Hepatocyte (in vitro differentiated cells): ENCODE data around the gene ABCA2. TPM values are rescaled to one million over a fixed set of nuclear protein-coding genes. Genes with fewer than 3 reads are reported as not detected.

Experiments used
- DNase-seq: peaks from one replicate; pipeline ENCODE4 v3.0.0-alpha.2; 2016; ENCODE audit warnings: low spot score
- H2AFZ ChIP-seq: fragments of 200-600 bp; sonication (generic); 2 replicates; pipeline ENCODE4 v1.6.0; 2016; ENCODE audit warnings: antibody characterized with exemption, mild to moderate bottlenecking
- H3K27ac ChIP-seq: fragments of 200-600 bp; sonication (generic); 2 replicates; pipeline ENCODE4 v1.5.1; 2016; ENCODE audit warnings: mild to moderate bottlenecking
- H3K27me3 ChIP-seq: fragments of 200-600 bp; sonication (generic); 2 replicates; pipeline ENCODE4 v1.6.1; 2016
- H3K36me3 ChIP-seq: fragments of 200-600 bp; sonication (generic); replicated peaks from 2 replicates; pipeline ENCODE4 v1.5.1; 2016; ENCODE audit warnings: low read depth; ENCODE audit not compliant: insufficient read depth
- H3K4me1 ChIP-seq: fragments of 200-600 bp; sonication (generic); 2 replicates; pipeline ENCODE4 v1.5.1; 2016; ENCODE audit warnings: mild to moderate bottlenecking, moderate library complexity; ENCODE audit not compliant: insufficient read depth
- H3K4me2 ChIP-seq: fragments of 200-600 bp; sonication (generic); 2 replicates; pipeline ENCODE4 v1.6.0; 2016
- H3K4me3 ChIP-seq: fragments of 200-600 bp; sonication (generic); 2 replicates; pipeline ENCODE4 v1.5.1; 2016; ENCODE audit warnings: mild to moderate bottlenecking
- H3K79me2 ChIP-seq: fragments of 200-600 bp; sonication (generic); 2 replicates; pipeline ENCODE4 v1.6.0; 2017; ENCODE audit warnings: mild to moderate bottlenecking
- H3K9me2 ChIP-seq: fragments of 200-600 bp; sonication (generic); replicated peaks from 2 replicates; pipeline ENCODE4 v1.6.0; 2017; ENCODE audit warnings: mild to moderate bottlenecking; ENCODE audit not compliant: insufficient read depth
- H3K9me3 ChIP-seq: fragments of 200-600 bp; sonication (generic); 2 replicates; pipeline ENCODE4 v1.5.1; 2016; ENCODE audit warnings: low read depth, mild to moderate bottlenecking
- H4K20me1 ChIP-seq: fragments of 200-600 bp; sonication (generic); 2 replicates; pipeline ENCODE4 v1.6.0; 2016; ENCODE audit warnings: mild to moderate bottlenecking; ENCODE audit not compliant: insufficient read depth, poor library complexity, severe bottlenecking
- EZH2 ChIP-seq: fragments of 200-600 bp; sonication (generic); IDR thresholded peaks from 2 replicates; pipeline ENCODE4 v1.6.1; 2016; ENCODE audit warnings: antibody characterized with exemption, mild to moderate bottlenecking, borderline replicate concordance
- EZH2phosphoT487 ChIP-seq: fragments of 200-600 bp; sonication (generic); IDR thresholded peaks from one replicate; pipeline ENCODE4 v1.6.1; 2018; ENCODE audit warnings: antibody characterized with exemption, mild to moderate bottlenecking, low read depth, moderate library complexity; ENCODE audit not compliant: unreplicated experiment, severe bottlenecking
- WGBS: methylation state at CpG from one replicate; pipeline ENCODE4 v1.1.6; 2016; ENCODE audit warnings: low lambda C conversion rate; ENCODE audit errors: missing lambda C conversion rate; 5-methylcytosine and 5-hydroxymethylcytosine counted together
- polyA plus RNA-seq: library from polyadenylated mRNA; unstranded; fragments of >200 nt; fragmentation: Nextera tagmentation; extraction: Ambion mirVana; gene quantifications from 2 replicates; pipeline ENCODE4 v1.2.1, GENCODE V29; 2016
- total RNA-seq: library from RNA; depleted of rRNA; stranded (reverse); fragments of >200 nt; gene quantifications from 2 replicates; pipeline ENCODE4 v1.2.3, GENCODE V29; 2014
- TF ChIP-seq, protein P1 (sequence below): fragments of 200-600 bp; sonication (generic); IDR thresholded peaks from 2 replicates; pipeline ENCODE4 v1.5.1; 2016; ENCODE audit warnings: antibody characterized with exemption, mild to moderate bottlenecking; ENCODE audit not compliant: poor library complexity

ABCA2 gene
- total and polyA plus RNA-seq, 2 experiments from 2014 or later = 14.6 to 15.6 TPM

DNA sequence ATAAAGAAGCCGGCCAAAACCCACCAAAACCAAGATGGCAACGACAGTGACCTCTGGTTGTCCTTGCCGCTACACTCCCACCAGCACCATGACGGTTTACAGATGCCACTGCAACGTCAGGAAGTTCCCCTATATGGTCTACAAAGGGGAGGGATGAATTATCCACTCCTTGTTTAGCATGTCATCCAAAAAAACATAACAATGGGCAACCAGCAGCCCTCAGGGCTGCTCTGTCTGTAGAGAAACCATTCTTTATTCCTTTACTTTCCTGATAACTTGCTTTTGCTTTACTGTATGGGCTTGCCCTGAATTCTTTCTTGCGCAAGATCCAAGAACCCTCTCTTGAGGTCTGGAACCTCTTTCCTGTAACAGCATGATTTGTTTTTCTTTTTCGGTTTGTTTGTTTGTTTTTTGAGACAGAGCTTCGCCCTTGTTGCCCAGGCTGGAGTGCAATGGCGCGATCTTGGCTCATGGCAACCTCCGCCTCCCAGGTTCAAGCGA is 47.3 kb upstream of the ABCA2 start:
- H3K27me3 ChIP-seq = peaks cover 14% of the 10 kb centered on the region
- no peak overlapping the region for H3K27ac ChIP-seq
- no peaks in the 10 kb centered on the region for H3K9me3 ChIP-seq
- H3K4me1 ChIP-seq = peaks cover 16% of the 10 kb centered on the region
- H3K4me3 ChIP-seq = no peak overlapping the region
- no peak for DNase-seq
- TF ChIP-seq EZH2 (no peak), EZH2phosphoT487 (no peak)
- TF ChIP-seq, protein P1, sequence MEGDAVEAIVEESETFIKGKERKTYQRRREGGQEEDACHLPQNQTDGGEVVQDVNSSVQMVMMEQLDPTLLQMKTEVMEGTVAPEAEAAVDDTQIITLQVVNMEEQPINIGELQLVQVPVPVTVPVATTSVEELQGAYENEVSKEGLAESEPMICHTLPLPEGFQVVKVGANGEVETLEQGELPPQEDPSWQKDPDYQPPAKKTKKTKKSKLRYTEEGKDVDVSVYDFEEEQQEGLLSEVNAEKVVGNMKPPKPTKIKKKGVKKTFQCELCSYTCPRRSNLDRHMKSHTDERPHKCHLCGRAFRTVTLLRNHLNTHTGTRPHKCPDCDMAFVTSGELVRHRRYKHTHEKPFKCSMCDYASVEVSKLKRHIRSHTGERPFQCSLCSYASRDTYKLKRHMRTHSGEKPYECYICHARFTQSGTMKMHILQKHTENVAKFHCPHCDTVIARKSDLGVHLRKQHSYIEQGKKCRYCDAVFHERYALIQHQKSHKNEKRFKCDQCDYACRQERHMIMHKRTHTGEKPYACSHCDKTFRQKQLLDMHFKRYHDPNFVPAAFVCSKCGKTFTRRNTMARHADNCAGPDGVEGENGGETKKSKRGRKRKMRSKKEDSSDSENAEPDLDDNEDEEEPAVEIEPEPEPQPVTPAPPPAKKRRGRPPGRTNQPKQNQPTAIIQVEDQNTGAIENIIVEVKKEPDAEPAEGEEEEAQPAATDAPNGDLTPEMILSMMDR = no peak
- peaks cover 14% of the 10 kb centered on the region for H3K79me2 ChIP-seq
- peaks cover 7% of the 10 kb centered on the region for H4K20me1 ChIP-seq
- no peak overlapping the region for H2AFZ ChIP-seq
- no peak overlapping the region for H3K4me2 ChIP-seq
- no peaks in the 10 kb centered on the region for H3K36me3 ChIP-seq
- no peaks in the 10 kb centered on the region for H3K9me2 ChIP-seq
- WGBS = 79% methylated on average over 12 of the region's 12 CpGs

DNA sequence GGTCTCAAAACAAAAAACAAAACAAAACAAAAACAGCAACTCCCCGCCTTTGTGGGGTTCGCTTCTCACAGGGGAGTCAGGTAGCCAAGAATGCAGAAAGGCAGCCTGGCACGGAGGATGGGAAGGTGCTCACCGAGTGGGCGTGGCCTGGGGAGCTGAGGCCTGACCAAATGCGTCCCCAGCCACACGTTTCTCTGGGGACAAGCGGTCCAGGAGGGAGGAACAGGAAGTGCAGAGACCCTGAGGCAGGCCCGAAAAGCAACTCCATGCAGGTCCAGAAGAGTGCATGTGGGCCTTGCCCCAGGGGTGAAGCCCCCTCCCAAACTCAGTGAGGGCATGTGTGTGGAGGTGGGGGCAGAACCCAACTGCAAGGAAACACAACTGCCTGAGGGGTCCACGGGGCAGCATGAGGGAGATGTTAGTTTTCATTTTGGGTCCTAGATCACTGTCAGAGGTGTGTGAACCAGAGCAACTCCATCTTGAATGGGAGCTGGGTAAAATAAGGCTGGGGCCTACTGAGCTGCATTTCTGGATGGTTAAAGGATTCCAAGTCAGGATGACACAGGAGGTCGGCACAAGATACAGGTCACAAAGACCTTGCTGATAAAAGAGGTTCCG is 46.7 kb upstream of the ABCA2 start:
- H3K4me2 ChIP-seq = no peak overlapping the region
- 74% methylated on average over 12 of the region's 12 CpGs for WGBS

DNA sequence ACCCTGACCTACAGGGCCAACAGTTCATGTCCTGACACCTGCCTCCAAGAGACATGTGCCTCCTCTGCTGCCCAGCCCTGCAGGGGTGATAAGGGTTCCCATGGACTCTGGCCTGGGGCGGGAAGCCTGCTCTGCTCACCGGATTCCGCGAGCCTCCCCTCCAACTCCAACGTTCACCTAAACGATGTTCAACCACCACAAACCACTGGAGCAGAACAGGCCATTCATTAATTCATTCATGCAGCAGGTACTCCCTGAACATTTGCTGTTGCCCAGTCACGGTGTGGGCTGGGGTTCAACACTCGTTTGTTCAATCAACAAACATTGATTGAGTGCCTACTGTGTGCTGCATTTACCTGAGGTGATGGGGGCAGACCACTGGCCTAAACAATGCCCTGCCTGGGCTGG is 46.0 kb upstream of the ABCA2 start:
- Histone ChIP-seq H3K4me1 (peaks cover 19% of the 10 kb centered on the region), H3K27me3 (peaks cover 8% of the 10 kb centered on the region), H3K27ac (no peak overlapping the region), H3K79me2 (peaks cover 8% of the 10 kb centered on the region), H3K9me3 (no peaks in the 10 kb centered on the region), H3K4me3 (no peak overlapping the region), H2AFZ (no peak overlapping the region), H3K9me2 (no peaks in the 10 kb centered on the region), H3K4me2 (no peak overlapping the region), H3K36me3 (no peaks in the 10 kb centered on the region), H4K20me1 (peaks cover under 1% of the 10 kb centered on the region)
- WGBS = 82% methylated on average over 8 of the region's 8 CpGs
- no peak for DNase-seq
- no peak for TF ChIP-seq EZH2
- TF ChIP-seq, protein P1 = no peak

More for the DNA sequence above, 46.7 kb upstream of the ABCA2 start:
- peaks cover 14% of the 10 kb centered on the region for H3K79me2 ChIP-seq
- peaks cover 16% of the 10 kb centered on the region for H3K4me1 ChIP-seq
- H3K4me3 ChIP-seq = no peak overlapping the region
- DNase-seq = no peak
- H3K36me3 ChIP-seq = no peaks in the 10 kb centered on the region
- H3K27me3 ChIP-seq = peaks cover 14% of the 10 kb centered on the region
- no peaks in the 10 kb centered on the region for H3K9me3 ChIP-seq
- TF ChIP-seq EZH2 (no peak), EZH2phosphoT487 (no peak)
- TF ChIP-seq, protein P1 = no peak
- H4K20me1 ChIP-seq = peaks cover 7% of the 10 kb centered on the region
- H3K9me2 ChIP-seq = no peaks in the 10 kb centered on the region
- H2AFZ ChIP-seq = no peak overlapping the region
- H3K27ac ChIP-seq = no peak overlapping the region
